Endometrial microvascular endothelial cells (primary cell): ENCODE results near the gene SWT1. TPM values are rescaled to one million over a fixed set of nuclear protein-coding genes. Genes with fewer than 3 reads are reported as not detected.

Experiments
- total RNA-seq: library from RNA; depleted of rRNA; stranded (reverse); fragments of >200 nt; gene quantifications from one replicate; pipeline ENCODE4 v1.2.3, GENCODE V29; 2015; ENCODE audit errors: inconsistent ontology term

Gene SWT1
- total RNA-seq, 1 donor from 2014 or later = 4.6 TPM

Other genes starting within 250 kb of the SWT1 start
- 21.0 TPM for gene NIBAN1, start 182.7 kb upstream of the SWT1 start, total RNA-seq
- 15.1 TPM for gene RNF2, start 111.6 kb upstream of the SWT1 start, total RNA-seq
- gene TRMT1L, start 214 bp upstream of the SWT1 start, total RNA-seq = 34.7 TPM
- 46.1 TPM for gene IVNS1ABP, start 160.1 kb downstream of the SWT1 start, total RNA-seq